Activated effector memory CD4-positive, alpha-beta T cell treated with Interleukin-2 at 50 U/mL for 16 hours (primary cell): ENCODE data around the gene PEX14.

Source experiments
- DNase-seq: peaks from one replicate; pipeline ENCODE4 v3.0.0-alpha.2; 2020

The PEX14 gene

GRCh38 chr1:10623686-10624145 is 149.0 kb downstream of the PEX14 start:
- no peak for DNase-seq

GRCh38 chr1:10624256-10625050 is 149.7 kb downstream of the PEX14 start:
- DNase-seq: no peak

GRCh38 chr1:10625076-10625475 is 150.3 kb downstream of the PEX14 start:
- no peak for DNase-seq

GRCh38 chr1:10625554-10625953 is 150.8 kb downstream of the PEX14 start:
- no peak for DNase-seq

- no peak for DNase-seq
Observed at GRCh38 chr1:10626131-10626731, 151.5 kb downstream of the PEX14 start.

GRCh38 chr1:10626791-10627410 is 152.2 kb downstream of the PEX14 start:
- DNase-seq: no peak

- DNase-seq: no peak
Observed at GRCh38 chr1:10628685-10629084, 153.9 kb downstream of the PEX14 start.

GRCh38 chr1:10629091-10629815 is 154.5 kb downstream of the PEX14 start:
- DNase-seq: no peak

- no peak for DNase-seq
Observed at GRCh38 chr1:10629816-10630571, 155.2 kb downstream of the PEX14 start.

- no peak for DNase-seq
Observed at GRCh38 chr1:10630661-10631120, 155.9 kb downstream of the PEX14 start.

GRCh38 chr1:10631121-10631810 is 156.5 kb downstream of the PEX14 start:
- no peak for DNase-seq

- no peak for DNase-seq
Observed at GRCh38 chr1:10631811-10632593, 157.3 kb downstream of the PEX14 start.

GRCh38 chr1:10632691-10633090 is 157.9 kb downstream of the PEX14 start:
- no peak for DNase-seq

GRCh38 chr1:10633416-10633815 is 158.7 kb downstream of the PEX14 start:
- no peak for DNase-seq

GRCh38 chr1:10634075-10634427 is 159.3 kb downstream of the PEX14 start:
- no peak for DNase-seq

- DNase-seq: no peak
Observed at GRCh38 chr1:10634428-10635084, 159.8 kb downstream of the PEX14 start.

GRCh38 chr1:10635085-10635896 is 160.5 kb downstream of the PEX14 start:
- DNase-seq: no peak

- no peak for DNase-seq
Observed at GRCh38 chr1:10635992-10636391, 161.2 kb downstream of the PEX14 start.

- DNase-seq: no peak
Observed at GRCh38 chr1:10637400-10637799, 162.7 kb downstream of the PEX14 start.
